ENCODE measurements around the gene SYNGR3.

DNA sequence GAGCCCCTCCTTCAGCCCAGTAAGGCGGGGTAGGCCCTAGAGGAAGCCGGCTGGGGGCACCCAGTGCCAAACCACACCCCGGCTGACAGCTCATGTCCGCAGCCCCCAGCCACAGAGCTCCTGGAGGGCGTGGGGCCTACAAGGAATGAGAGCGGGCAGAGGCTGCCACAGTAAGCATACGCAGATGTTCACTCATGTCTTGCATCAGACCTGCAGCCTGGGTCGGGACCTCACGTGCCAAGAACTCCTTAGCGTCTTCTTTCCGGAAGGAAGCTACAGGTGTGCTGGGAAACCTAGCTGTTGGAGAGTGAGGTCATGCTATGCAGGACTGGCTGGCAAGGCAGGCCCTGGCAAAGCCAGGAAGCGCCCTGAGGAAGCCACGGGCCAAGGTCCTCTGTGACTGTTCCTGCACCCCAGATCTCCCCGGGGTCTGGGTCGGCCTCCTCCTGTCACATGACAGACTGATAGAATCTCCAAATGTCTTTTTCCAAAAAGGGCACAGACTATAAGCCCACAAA, 18.3 kb downstream of the SYNGR3 start:
- TF ChIP-seq, protein P1, sequence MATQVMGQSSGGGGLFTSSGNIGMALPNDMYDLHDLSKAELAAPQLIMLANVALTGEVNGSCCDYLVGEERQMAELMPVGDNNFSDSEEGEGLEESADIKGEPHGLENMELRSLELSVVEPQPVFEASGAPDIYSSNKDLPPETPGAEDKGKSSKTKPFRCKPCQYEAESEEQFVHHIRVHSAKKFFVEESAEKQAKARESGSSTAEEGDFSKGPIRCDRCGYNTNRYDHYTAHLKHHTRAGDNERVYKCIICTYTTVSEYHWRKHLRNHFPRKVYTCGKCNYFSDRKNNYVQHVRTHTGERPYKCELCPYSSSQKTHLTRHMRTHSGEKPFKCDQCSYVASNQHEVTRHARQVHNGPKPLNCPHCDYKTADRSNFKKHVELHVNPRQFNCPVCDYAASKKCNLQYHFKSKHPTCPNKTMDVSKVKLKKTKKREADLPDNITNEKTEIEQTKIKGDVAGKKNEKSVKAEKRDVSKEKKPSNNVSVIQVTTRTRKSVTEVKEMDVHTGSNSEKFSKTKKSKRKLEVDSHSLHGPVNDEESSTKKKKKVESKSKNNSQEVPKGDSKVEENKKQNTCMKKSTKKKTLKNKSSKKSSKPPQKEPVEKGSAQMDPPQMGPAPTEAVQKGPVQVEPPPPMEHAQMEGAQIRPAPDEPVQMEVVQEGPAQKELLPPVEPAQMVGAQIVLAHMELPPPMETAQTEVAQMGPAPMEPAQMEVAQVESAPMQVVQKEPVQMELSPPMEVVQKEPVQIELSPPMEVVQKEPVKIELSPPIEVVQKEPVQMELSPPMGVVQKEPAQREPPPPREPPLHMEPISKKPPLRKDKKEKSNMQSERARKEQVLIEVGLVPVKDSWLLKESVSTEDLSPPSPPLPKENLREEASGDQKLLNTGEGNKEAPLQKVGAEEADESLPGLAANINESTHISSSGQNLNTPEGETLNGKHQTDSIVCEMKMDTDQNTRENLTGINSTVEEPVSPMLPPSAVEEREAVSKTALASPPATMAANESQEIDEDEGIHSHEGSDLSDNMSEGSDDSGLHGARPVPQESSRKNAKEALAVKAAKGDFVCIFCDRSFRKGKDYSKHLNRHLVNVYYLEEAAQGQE (IDR thresholded peaks at IDR 0.05; ENCODE audit: insufficient read depth in 1 of 2, low read depth in 2 of 2, low read length in 2 of 2): no peak
- TF ChIP-seq POLR2AphosphoS5 (IDR thresholded peaks at IDR 0.05; ENCODE audit: low read depth, low read length): no peak

Measured in PFSK-1 (cell line).